ENCODE measurements around the gene TSEN34. TPM values are rescaled to one million over a fixed set of nuclear protein-coding genes. Genes with fewer than 3 reads are reported as not detected.
"Not testable (repeated sequence)": the region's sequence is repeated elsewhere in the genome, so short reads cannot be mapped to it uniquely, and the experiment has no call there.

The TSEN34 gene
- total RNA-seq, 1 experiment from 2014 or later, result 32.0 TPM

DNA sequence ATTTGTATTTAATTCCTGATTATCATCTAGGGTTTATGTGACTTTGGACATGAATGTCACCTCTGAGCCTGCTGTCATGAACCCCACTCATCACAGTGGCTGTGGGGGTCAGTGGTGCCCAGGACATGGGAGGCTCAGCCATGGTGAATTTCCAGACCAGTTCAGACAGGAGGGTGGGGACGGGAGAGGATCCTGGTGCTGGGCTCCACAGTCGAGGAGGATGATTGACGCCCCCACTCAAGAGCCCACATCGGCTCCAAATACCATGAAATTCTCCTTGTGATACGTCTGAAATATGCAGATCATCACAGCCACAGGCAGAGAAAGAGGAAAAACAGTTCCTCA, 32.8 kb downstream of the TSEN34 start:
- H3K9me3 Mint-ChIP-seq; H3K36me3 Mint-ChIP-seq; H3K27ac Mint-ChIP-seq; ATAC-seq; CTCF ChIA-PET; DNase-seq (ENCODE audit: low spot score); H3K4me3 Mint-ChIP-seq; POLR2A ChIA-PET; H3K4me1 Mint-ChIP-seq; H3K27me3 Mint-ChIP-seq (ENCODE audit: low read depth): not testable (repeated sequence)

- POLR2A ChIA-PET; DNase-seq (ENCODE audit: low spot score); ATAC-seq; H3K36me3 Mint-ChIP-seq; CTCF ChIA-PET; H3K27me3 Mint-ChIP-seq (ENCODE audit: low read depth); H3K27ac Mint-ChIP-seq; H3K4me3 Mint-ChIP-seq; H3K4me1 Mint-ChIP-seq; H3K9me3 Mint-ChIP-seq: not testable (repeated sequence)
These were observed 33.5 kb downstream of the TSEN34 start for GRCh38 chr19:54224619-54225018.

- Mint-ChIP-seq H3K4me1 (no peaks in the 10 kb centered on the region), H3K4me3 (no peak overlapping the region), H3K27ac (no peak overlapping the region), H3K9me3 (peaks cover 9% of the 10 kb centered on the region), H3K27me3 (ENCODE audit: low read depth) (peaks cover 13% of the 10 kb centered on the region), H3K36me3 (no peaks in the 10 kb centered on the region; the same call in 1 of the 2 replicates)
- TF ChIP-seq NR1H2 (CRISPR knock-in tag; IDR thresholded peaks at IDR 0.05), result no peak
- no peak for TF ChIP-seq ZNF263 (CRISPR knock-in tag; IDR thresholded peaks at IDR 0.05; ENCODE audit: low read depth)
- no peak for TF ChIP-seq ATF3 (CRISPR knock-in tag; conservative IDR thresholded peaks at IDR 0.05)
- TF ChIP-seq IRF2 (CRISPR knock-in tag; IDR thresholded peaks at IDR 0.05; ENCODE audit: borderline replicate concordance, low read depth), result no peak
- no peak for TF ChIP-seq PREB (CRISPR knock-in tag; IDR thresholded peaks at IDR 0.05; ENCODE audit: borderline replicate concordance)
- TF ChIP-seq, protein P1, sequence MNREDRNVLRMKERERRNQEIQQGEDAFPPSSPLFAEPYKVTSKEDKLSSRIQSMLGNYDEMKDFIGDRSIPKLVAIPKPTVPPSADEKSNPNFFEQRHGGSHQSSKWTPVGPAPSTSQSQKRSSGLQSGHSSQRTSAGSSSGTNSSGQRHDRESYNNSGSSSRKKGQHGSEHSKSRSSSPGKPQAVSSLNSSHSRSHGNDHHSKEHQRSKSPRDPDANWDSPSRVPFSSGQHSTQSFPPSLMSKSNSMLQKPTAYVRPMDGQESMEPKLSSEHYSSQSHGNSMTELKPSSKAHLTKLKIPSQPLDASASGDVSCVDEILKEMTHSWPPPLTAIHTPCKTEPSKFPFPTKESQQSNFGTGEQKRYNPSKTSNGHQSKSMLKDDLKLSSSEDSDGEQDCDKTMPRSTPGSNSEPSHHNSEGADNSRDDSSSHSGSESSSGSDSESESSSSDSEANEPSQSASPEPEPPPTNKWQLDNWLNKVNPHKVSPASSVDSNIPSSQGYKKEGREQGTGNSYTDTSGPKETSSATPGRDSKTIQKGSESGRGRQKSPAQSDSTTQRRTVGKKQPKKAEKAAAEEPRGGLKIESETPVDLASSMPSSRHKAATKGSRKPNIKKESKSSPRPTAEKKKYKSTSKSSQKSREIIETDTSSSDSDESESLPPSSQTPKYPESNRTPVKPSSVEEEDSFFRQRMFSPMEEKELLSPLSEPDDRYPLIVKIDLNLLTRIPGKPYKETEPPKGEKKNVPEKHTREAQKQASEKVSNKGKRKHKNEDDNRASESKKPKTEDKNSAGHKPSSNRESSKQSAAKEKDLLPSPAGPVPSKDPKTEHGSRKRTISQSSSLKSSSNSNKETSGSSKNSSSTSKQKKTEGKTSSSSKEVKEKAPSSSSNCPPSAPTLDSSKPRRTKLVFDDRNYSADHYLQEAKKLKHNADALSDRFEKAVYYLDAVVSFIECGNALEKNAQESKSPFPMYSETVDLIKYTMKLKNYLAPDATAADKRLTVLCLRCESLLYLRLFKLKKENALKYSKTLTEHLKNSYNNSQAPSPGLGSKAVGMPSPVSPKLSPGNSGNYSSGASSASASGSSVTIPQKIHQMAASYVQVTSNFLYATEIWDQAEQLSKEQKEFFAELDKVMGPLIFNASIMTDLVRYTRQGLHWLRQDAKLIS (CRISPR knock-in tag; IDR thresholded peaks at IDR 0.05; ENCODE audit: borderline replicate concordance), result no peak
- TF ChIP-seq JUN (CRISPR knock-in tag; IDR thresholded peaks at IDR 0.05), result no peak
- no peak for TF ChIP-seq ETV6 (CRISPR knock-in tag; IDR thresholded peaks at IDR 0.05)
- no peak for TF ChIP-seq ZNF232 (CRISPR knock-in tag; IDR thresholded peaks at IDR 0.05)
- TF ChIP-seq OVOL2 (CRISPR knock-in tag; IDR thresholded peaks at IDR 0.05; ENCODE audit: borderline replicate concordance), result no peak
- TF ChIP-seq NR2C2 (CRISPR knock-in tag; IDR thresholded peaks at IDR 0.05), result no peak
- DNase-seq (ENCODE audit: low spot score) (no peak), ATAC-seq (no peak)
- ChIA-PET POLR2A (no interaction called here), CTCF (interaction anchor here (0.6 kb wide), 1 partner anchor 159 kb away, joined by 3 read pairs; no protein-coding TSS in a partner anchor)
These were observed 38.0 kb downstream of the TSEN34 start for GRCh38 chr19:54229146-54229545.

GRCh38 chr19:54230031-54230430, 38.9 kb downstream of the TSEN34 start:
- Mint-ChIP-seq H3K4me3 (no peak overlapping the region), H3K9me3 (peaks cover 18% of the 10 kb centered on the region), H3K4me1 (no peaks in the 10 kb centered on the region), H3K36me3 (no peaks in the 10 kb centered on the region; the same call in 1 of the 2 replicates), H3K27ac (no peak overlapping the region), H3K27me3 (ENCODE audit: low read depth) (peaks cover 18% of the 10 kb centered on the region)
- ATAC-seq, result no peak
- no peak for DNase-seq (ENCODE audit: low spot score)
- ChIA-PET POLR2A (no interaction called here), CTCF (no interaction called here)
- TF ChIP-seq, protein P2, sequence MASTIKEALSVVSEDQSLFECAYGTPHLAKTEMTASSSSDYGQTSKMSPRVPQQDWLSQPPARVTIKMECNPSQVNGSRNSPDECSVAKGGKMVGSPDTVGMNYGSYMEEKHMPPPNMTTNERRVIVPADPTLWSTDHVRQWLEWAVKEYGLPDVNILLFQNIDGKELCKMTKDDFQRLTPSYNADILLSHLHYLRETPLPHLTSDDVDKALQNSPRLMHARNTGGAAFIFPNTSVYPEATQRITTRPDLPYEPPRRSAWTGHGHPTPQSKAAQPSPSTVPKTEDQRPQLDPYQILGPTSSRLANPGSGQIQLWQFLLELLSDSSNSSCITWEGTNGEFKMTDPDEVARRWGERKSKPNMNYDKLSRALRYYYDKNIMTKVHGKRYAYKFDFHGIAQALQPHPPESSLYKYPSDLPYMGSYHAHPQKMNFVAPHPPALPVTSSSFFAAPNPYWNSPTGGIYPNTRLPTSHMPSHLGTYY (CRISPR knock-in tag; IDR thresholded peaks at IDR 0.05), result no peak
- TF ChIP-seq, protein P3, sequence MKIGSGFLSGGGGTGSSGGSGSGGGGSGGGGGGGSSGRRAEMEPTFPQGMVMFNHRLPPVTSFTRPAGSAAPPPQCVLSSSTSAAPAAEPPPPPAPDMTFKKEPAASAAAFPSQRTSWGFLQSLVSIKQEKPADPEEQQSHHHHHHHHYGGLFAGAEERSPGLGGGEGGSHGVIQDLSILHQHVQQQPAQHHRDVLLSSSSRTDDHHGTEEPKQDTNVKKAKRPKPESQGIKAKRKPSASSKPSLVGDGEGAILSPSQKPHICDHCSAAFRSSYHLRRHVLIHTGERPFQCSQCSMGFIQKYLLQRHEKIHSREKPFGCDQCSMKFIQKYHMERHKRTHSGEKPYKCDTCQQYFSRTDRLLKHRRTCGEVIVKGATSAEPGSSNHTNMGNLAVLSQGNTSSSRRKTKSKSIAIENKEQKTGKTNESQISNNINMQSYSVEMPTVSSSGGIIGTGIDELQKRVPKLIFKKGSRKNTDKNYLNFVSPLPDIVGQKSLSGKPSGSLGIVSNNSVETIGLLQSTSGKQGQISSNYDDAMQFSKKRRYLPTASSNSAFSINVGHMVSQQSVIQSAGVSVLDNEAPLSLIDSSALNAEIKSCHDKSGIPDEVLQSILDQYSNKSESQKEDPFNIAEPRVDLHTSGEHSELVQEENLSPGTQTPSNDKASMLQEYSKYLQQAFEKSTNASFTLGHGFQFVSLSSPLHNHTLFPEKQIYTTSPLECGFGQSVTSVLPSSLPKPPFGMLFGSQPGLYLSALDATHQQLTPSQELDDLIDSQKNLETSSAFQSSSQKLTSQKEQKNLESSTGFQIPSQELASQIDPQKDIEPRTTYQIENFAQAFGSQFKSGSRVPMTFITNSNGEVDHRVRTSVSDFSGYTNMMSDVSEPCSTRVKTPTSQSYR (CRISPR knock-in tag; IDR thresholded peaks at IDR 0.05), result no peak
- no peak for TF ChIP-seq SMAD3 (CRISPR knock-in tag; IDR thresholded peaks at IDR 0.05; ENCODE audit: borderline replicate concordance)
- no peak for TF ChIP-seq AR (CRISPR knock-in tag; IDR thresholded peaks at IDR 0.05)
